ENCODE data around the gene CCNG1.

Gene CCNG1

DNA sequence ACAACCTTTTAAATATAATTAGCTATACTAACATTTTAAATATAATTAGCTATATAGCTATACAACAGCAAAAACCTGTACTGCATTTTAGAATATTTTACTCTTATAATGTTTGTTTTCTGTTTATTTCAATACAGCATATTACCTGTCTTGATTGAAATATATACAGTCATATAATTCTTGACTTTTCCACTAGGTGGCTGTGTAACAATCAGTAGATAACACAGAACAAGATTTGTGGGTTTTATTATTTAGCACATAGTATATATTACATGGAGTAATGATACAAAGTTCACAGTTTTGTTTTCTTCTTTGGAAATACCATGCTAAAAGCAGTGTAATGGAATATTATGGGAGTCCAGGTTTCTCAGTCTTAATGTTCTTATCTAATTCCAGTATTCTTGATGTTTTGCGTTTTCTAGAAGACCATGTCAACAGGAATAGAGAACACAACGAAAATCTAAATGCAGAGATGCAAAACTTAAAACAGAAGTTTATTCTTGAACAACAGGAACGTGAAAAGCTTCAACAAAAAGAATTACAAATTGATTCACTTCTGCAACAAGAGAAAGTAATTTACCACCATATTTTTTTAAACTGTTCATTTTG, 36.3 kb downstream of the CCNG1 start:
- Histone ChIP-seq H3K9me3 (ENCODE audit: insufficient read depth, low read length) (no peaks in the 10 kb centered on the region), H3K4me3 (ENCODE audit: insufficient read length, low read depth) (no peak overlapping the region), H3K27me3 (ENCODE audit: insufficient read depth, insufficient read length) (no peaks in the 10 kb centered on the region), H3K4me1 (ENCODE audit: insufficient read depth, insufficient read length) (no peaks in the 10 kb centered on the region), H3K9ac (ENCODE audit: insufficient read length, low read depth) (no peak overlapping the region), H3K36me3 (ENCODE audit: insufficient read depth, insufficient read length, low read length) (peaks cover 84% of the 10 kb centered on the region)
- DNase-seq (ENCODE audit: low read depth, low spot score): no peak
- TF ChIP-seq SUZ12 (IDR thresholded peaks at IDR 0.05; ENCODE audit: extremely low read depth, insufficient read depth, insufficient read length): no peak
- no peak for TF ChIP-seq ZNF274 (IDR thresholded peaks at IDR 0.05; ENCODE audit: low read depth, low read length)
- TF ChIP-seq YY1 (IDR thresholded peaks at IDR 0.05; ENCODE audit: insufficient read depth, insufficient read length): no peak

DNA sequence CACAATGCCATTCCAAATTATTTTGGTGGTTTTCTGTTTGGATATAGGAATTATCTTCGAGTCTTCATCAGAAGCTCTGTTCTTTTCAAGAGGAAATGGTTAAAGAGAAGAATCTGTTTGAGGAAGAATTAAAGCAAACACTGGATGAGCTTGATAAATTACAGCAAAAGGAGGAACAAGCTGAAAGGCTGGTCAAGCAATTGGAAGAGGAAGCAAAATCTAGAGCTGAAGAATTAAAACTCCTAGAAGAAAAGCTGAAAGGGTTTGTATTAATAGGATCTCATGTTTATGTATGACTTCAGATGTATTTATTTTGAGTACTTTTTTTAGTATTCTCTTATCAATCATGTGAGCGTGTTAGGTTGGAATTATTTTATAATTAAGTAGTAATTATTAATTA, 38.0 kb downstream of the CCNG1 start:
- peaks cover 79% of the 10 kb centered on the region for H3K36me3 ChIP-seq (ENCODE audit: insufficient read depth, insufficient read length, low read length)
- no peaks in the 10 kb centered on the region for H3K9me3 ChIP-seq (ENCODE audit: insufficient read depth, low read length)
- DNase-seq (ENCODE audit: low read depth, low spot score): no peak
- no peaks in the 10 kb centered on the region for H3K4me1 ChIP-seq (ENCODE audit: insufficient read depth, insufficient read length)
- TF ChIP-seq SUZ12 (IDR thresholded peaks at IDR 0.05; ENCODE audit: extremely low read depth, insufficient read depth, insufficient read length) (no peak), ZNF274 (IDR thresholded peaks at IDR 0.05; ENCODE audit: low read depth, low read length) (no peak), YY1 (IDR thresholded peaks at IDR 0.05; ENCODE audit: insufficient read depth, insufficient read length) (no peak)
- no peak overlapping the region for H3K4me3 ChIP-seq (ENCODE audit: insufficient read length, low read depth)
- no peaks in the 10 kb centered on the region for H3K27me3 ChIP-seq (ENCODE audit: insufficient read depth, insufficient read length)
- H3K9ac ChIP-seq (ENCODE audit: insufficient read length, low read depth): no peak overlapping the region

DNA sequence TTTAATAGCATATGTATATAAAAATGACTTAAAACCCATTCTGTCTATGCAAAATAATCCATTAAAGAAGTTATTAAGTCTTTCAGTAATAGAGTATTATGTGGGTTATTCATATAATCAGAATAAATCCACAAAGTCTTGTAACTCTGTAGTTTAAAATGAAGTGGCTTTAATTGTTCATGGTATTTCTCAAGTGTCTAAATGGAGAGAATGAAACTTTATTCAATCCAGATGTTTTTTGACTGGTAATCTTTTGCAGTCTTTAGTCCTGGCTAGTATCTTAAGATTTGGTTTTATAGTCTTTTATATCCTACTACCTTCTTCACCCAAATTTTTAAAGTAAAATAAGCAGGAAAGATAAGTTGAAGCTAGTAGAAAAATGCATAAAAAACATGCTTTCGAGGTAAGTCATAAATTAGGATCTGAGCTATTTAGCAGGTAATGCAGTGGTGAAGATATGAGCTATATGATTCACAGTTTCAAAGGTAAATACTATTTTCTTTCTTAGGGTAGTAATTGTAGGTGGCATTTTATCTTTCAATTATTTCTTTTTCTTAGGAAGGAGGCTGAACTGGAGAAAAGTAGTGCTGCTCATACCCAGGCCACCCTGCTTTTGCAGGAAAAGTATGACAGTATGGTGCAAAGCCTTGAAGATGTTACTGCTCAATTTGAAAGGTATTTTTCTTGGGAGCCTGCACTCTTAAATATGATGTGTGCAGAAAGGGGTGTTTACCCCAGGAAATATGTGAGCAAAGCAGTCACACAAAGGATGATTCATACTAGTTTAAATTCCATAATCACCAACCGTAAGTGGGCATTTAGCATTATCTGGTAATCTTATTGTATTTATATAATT, 41.0 kb downstream of the CCNG1 start:
- TF ChIP-seq SUZ12 (IDR thresholded peaks at IDR 0.05; ENCODE audit: extremely low read depth, insufficient read depth, insufficient read length): no peak
- no peak for TF ChIP-seq ZNF274 (IDR thresholded peaks at IDR 0.05; ENCODE audit: low read depth, low read length)
- TF ChIP-seq YY1 (IDR thresholded peaks at IDR 0.05; ENCODE audit: insufficient read depth, insufficient read length): no peak
- Histone ChIP-seq H3K9ac (ENCODE audit: insufficient read length, low read depth) (no peak overlapping the region), H3K27me3 (ENCODE audit: insufficient read depth, insufficient read length) (no peaks in the 10 kb centered on the region), H3K4me3 (ENCODE audit: insufficient read length, low read depth) (no peak overlapping the region), H3K9me3 (ENCODE audit: insufficient read depth, low read length) (no peaks in the 10 kb centered on the region), H3K4me1 (ENCODE audit: insufficient read depth, insufficient read length) (no peaks in the 10 kb centered on the region), H3K36me3 (ENCODE audit: insufficient read depth, insufficient read length, low read length) (peaks cover 76% of the 10 kb centered on the region)
- no peak for DNase-seq (ENCODE audit: low read depth, low spot score)

DNA sequence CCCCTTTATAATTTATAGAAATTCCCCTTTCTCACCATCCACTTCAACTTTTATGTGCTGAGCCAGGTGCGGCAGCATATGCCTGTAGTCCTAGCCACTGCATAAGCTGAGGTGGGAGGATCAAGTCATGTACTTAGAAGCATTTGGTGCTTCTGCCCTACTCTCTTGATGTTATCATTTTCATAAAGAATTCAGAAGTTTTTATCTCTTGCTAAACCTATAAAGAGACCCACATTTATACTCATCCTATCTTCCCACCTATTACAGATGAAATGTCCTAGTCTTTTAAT, 41.5 kb downstream of the CCNG1 start:
- no peaks in the 10 kb centered on the region for H3K4me1 ChIP-seq (ENCODE audit: insufficient read depth, insufficient read length)
- TF ChIP-seq YY1 (IDR thresholded peaks at IDR 0.05; ENCODE audit: insufficient read depth, insufficient read length) (no peak), ZNF274 (IDR thresholded peaks at IDR 0.05; ENCODE audit: low read depth, low read length) (no peak), SUZ12 (IDR thresholded peaks at IDR 0.05; ENCODE audit: extremely low read depth, insufficient read depth, insufficient read length) (no peak)
- DNase-seq (ENCODE audit: low read depth, low spot score): no peak
- no peak overlapping the region for H3K9ac ChIP-seq (ENCODE audit: insufficient read length, low read depth)
- no peak overlapping the region for H3K4me3 ChIP-seq (ENCODE audit: insufficient read length, low read depth)
- peaks cover 75% of the 10 kb centered on the region for H3K36me3 ChIP-seq (ENCODE audit: insufficient read depth, insufficient read length, low read length)
- no peaks in the 10 kb centered on the region for H3K27me3 ChIP-seq (ENCODE audit: insufficient read depth, insufficient read length)
- no peaks in the 10 kb centered on the region for H3K9me3 ChIP-seq (ENCODE audit: insufficient read depth, low read length)

DNA sequence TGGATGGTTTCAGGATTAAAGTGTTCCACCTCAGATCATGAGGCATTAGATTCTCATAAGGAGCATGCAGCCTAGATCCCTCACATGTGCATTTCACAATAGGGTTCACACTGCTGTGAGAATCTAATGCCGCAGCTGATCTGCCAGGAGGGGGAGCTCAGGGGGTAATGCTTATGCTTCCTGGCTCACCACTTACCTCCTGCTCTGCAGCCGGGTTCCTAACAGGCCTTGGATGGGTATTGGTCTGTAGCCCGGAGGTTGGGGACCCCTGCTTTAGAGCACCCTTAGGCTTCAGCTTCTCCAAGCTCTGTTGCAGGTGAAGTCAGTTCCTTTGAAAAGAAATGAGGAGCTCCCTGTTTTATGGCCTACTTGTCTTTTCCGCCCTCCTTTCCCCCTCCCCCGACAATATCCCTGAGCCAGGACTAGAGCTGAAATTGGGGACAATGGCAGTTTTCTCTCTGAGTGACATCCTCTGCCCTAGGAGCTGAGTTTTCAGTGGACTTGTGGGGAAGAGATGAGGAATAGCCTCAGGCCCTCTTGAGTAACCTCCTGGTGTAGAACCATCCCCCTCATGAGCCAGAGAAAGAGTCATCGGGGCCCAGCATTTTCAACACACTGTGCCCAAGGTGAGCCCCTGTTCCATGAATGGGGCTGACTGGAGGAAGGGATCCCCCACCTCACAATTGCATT, 51.8 kb downstream of the CCNG1 start:
- DNase-seq (ENCODE audit: low read depth, low spot score): no peak
- no peaks in the 10 kb centered on the region for H3K9me3 ChIP-seq (ENCODE audit: insufficient read depth, low read length)
- peaks cover 8% of the 10 kb centered on the region for H3K4me1 ChIP-seq (ENCODE audit: insufficient read depth, insufficient read length)
- H3K27me3 ChIP-seq (ENCODE audit: insufficient read depth, insufficient read length): no peaks in the 10 kb centered on the region
- no peak for TF ChIP-seq ZNF274 (IDR thresholded peaks at IDR 0.05; ENCODE audit: low read depth, low read length)
- no peak for TF ChIP-seq SUZ12 (IDR thresholded peaks at IDR 0.05; ENCODE audit: extremely low read depth, insufficient read depth, insufficient read length)
- TF ChIP-seq YY1 (IDR thresholded peaks at IDR 0.05; ENCODE audit: insufficient read depth, insufficient read length): no peak
- H3K9ac ChIP-seq (ENCODE audit: insufficient read length, low read depth): no peak overlapping the region
- no peak overlapping the region for H3K4me3 ChIP-seq (ENCODE audit: insufficient read length, low read depth)
- peaks cover 42% of the 10 kb centered on the region for H3K36me3 ChIP-seq (ENCODE audit: insufficient read depth, insufficient read length, low read length)

DNA sequence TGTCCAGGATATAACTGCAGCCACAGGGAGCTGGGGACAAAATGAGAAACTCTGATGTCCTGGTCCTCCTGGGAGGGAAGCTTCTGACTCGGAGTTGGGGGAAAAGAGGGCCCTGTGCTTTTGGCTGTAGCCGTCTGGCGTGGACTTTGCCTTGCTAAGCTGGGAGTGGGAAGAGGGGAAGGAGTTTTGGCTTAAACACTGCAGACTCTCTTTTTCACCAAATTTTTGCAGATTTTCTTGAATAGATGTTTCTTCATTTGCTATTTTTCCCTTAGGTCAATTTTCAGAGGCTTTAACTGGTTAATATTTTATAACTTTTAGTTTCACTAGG, 52.3 kb downstream of the CCNG1 start:
- DNase-seq (ENCODE audit: low read depth, low spot score): no peak
- peaks cover 39% of the 10 kb centered on the region for H3K36me3 ChIP-seq (ENCODE audit: insufficient read depth, insufficient read length, low read length)
- TF ChIP-seq ZNF274 (IDR thresholded peaks at IDR 0.05; ENCODE audit: low read depth, low read length) (no peak), YY1 (IDR thresholded peaks at IDR 0.05; ENCODE audit: insufficient read depth, insufficient read length) (no peak), SUZ12 (IDR thresholded peaks at IDR 0.05; ENCODE audit: extremely low read depth, insufficient read depth, insufficient read length) (no peak)

More for the DNA sequence above, 52.3 kb downstream of the CCNG1 start:
- Histone ChIP-seq H3K9ac (ENCODE audit: insufficient read length, low read depth) (no peak overlapping the region), H3K4me1 (ENCODE audit: insufficient read depth, insufficient read length) (peaks cover 8% of the 10 kb centered on the region), H3K9me3 (ENCODE audit: insufficient read depth, low read length) (no peaks in the 10 kb centered on the region), H3K4me3 (ENCODE audit: insufficient read length, low read depth) (no peak overlapping the region), H3K27me3 (ENCODE audit: insufficient read depth, insufficient read length) (no peaks in the 10 kb centered on the region)

All from NT2/D1 (cell line).